NCI-H1105 treated with DMSO at 0.1 percent for 48 hours (cell line): ENCODE data around the gene PPOX.

Experiments used
- DNase-seq: peaks from one replicate; lab custom pipeline; 2025; lab: John Stamatoyannopoulos, UW

The PPOX gene

DNA sequence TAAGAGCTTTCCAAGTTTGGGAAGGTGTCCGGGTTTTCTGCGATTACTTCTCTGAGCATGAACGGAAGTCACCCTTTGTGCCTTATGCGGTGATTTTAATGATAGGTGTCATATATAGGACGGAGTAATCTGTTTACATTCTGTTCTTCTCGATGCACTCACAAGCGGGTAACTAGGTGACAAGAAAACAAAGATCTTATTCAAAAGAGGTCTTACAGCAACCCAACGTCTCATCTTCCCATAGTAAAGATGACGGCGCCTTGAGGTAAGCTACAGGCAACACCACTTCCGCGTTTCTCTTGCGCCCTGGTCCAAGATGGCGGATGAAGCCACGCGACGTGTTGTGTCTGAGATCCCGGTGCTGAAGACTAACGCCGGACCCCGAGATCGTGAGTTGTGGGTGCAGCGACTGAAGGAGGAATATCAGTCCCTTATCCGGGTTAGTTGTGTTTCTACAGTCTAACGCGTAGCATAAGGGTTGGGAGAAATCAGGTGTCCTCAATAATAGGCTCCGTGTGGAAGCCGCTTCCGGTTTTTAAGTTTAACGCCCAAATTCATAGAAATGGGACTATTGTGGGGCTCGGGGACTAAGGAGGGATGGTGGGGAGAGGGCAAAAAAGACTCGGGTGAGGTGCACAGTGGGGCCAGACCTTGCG, 12.4 kb upstream of the PPOX start, which contains the start of gene UFC1:
TSS of gene UFC1 (plus strand) at position 297 of the 656 bp plus-strand sequence. CDS start at position 317, 20 bp downstream.
- DNase-seq, result peak; percentile 93

DNA sequence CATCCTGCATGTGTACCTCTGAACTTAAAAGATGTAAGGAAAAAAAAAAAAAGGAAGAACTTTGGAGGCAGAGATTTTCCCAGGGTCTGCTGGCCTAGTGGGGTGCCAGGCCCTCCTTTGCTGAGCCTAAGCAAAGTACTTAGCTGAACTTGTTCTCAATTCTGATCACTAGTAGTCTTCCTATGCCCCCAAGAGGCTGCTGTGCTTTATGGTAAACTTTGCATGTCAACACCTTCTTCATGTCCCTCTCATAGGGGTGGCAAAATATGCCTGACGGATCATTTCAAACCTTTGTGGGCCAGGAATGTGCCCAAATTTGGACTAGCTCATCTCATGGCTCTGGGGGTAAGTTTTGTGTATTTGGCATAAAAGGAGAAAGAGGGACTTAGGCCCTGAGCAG, 8.4 kb upstream of the PPOX start:
- DNase-seq, result no peak

- DNase-seq, result no peak
Measured at GRCh38 chr1:161158316-161159010, 7.8 kb upstream of the PPOX start.

- DNase-seq, result peak; percentile 91
Measured at GRCh38 chr1:161159087-161159912, 6.9 kb upstream of the PPOX start, which contains the start of gene USP21. Gene USP21, plus strand, starts transcription at chr1:161159500. Its CDS starts 1,141 bp downstream, at chr1:161160641.

- no peak for DNase-seq
Measured at GRCh38 chr1:161159913-161160243, 6.3 kb upstream of the PPOX start.

DNA sequence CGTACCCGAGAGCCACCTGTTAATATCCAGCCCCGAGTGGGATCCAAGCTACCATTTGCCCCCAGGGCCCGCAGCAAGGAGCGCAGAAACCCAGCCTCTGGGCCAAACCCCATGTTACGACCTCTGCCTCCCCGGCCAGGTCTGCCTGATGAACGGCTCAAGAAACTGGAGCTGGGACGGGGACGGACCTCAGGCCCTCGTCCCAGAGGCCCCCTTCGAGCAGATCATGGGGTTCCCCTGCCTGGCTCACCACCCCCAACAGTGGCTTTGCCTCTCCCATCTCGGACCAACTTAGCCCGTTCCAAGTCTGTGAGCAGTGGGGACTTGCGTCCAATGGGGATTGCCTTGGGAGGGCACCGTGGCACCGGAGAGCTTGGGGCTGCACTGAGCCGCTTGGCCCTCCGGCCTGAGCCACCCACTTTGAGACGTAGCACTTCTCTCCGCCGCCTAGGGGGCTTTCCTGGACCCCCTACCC, 5.5 kb upstream of the PPOX start:
- no peak for DNase-seq

- DNase-seq, result no peak
Measured at GRCh38 chr1:161161652-161162051, 4.6 kb upstream of the PPOX start.

GRCh38 chr1:161162052-161162451, 4.2 kb upstream of the PPOX start:
- no peak for DNase-seq

GRCh38 chr1:161162806-161163205, 3.4 kb upstream of the PPOX start:
- DNase-seq, result no peak

- no peak for DNase-seq
Measured at GRCh38 chr1:161163793-161164192, 2.4 kb upstream of the PPOX start.

GRCh38 chr1:161164901-161165610, 1.2 kb upstream of the PPOX start:
- no peak for DNase-seq

- peak; percentile 33 for DNase-seq
Measured at GRCh38 chr1:161166669-161167548, 683 bp downstream of the PPOX start.

GRCh38 chr1:161168906-161169305, 2.7 kb downstream of the PPOX start:
- DNase-seq, result no peak

DNA sequence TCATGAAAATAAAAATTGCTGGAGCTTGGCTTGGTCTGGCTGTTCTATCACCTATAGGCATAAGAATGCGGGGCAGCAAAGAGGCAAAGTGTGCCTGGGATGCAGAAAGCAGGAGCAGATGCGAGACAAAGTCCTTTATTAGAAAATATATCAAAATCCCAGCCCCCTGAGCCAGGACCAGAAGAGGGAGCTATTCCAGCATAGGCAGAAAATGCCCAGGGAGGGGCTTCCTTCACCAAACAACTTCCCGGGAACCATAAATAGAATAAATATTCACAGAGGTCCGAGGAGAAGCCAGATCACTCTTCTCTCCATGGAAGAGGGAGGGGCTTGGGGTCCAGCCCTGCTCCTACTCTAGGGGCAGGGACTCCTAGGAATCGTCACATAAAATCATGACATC, 5.0 kb downstream of the PPOX start:
- DNase-seq, result no peak

DNA sequence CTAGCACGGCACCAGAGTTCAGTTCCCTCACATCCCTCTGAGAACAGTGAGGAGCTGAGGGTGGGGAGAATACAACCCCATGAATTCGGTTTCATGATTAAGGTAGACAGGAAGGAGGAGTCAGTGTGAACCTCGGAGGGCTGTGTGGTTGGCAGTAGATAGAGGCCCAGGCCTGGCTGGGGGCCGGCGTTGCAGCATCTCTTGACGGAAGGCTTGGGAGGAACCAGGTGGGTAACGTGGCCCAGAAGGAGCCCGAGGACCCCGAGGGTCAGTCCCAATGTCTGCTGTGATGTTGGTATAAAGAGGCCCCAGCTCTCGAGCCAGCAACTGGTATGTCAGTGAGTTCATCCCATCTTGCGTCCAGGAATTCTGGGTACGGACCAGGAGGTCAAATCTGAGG, 5.5 kb downstream of the PPOX start:
- no peak for DNase-seq

- DNase-seq, result no peak
Measured at GRCh38 chr1:161172349-161172748, 6.1 kb downstream of the PPOX start.

DNA sequence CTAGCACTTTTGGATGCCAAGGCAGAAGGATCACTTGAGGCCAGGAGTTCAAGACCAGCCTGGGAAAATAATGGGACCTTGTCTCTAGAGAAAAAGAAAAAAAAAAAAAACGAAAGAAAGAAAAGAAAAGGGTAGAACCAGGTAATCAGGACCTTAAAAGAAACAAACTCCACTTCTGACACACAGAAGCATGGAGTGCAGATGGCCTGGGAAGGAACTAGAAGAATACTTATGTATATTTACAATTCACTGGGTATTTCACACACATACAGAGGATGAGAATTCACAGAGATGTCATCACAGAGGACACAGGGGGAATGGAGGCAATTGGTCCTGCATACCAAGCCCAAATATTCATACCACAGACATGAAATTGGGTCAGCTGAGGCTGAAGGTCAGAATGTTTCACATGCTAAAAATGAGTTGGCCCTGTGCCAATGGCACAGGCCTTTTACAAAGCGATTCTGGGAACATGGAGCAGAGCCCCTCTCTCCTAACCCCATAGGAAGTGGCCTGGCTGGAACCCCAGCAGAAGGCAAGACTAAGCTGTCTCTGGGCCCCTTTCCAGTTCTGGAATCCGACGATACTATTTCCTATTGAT, 6.7 kb downstream of the PPOX start:
- DNase-seq, result no peak

DNA sequence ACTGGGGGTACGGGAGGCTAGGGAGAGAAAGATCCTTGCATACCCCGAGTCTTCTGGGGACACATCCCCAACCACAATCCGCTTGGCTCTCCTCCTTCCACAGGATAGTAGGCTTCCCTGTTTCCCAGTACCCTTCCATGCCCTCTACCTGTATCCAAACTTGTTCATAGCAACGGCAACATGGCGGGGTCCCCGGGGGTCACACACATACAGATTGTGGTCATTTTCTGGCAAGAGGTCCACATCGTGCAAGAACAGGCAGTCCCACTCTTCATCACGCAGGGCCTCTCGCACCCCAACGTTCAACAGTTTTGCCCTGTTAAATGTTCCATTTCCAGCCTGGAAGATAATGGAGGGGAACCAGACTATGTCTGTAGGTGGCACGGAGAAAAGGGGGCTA, 7.5 kb downstream of the PPOX start:
- no peak for DNase-seq

GRCh38 chr1:161174911-161175310, 8.7 kb downstream of the PPOX start:
- DNase-seq, result no peak

DNA sequence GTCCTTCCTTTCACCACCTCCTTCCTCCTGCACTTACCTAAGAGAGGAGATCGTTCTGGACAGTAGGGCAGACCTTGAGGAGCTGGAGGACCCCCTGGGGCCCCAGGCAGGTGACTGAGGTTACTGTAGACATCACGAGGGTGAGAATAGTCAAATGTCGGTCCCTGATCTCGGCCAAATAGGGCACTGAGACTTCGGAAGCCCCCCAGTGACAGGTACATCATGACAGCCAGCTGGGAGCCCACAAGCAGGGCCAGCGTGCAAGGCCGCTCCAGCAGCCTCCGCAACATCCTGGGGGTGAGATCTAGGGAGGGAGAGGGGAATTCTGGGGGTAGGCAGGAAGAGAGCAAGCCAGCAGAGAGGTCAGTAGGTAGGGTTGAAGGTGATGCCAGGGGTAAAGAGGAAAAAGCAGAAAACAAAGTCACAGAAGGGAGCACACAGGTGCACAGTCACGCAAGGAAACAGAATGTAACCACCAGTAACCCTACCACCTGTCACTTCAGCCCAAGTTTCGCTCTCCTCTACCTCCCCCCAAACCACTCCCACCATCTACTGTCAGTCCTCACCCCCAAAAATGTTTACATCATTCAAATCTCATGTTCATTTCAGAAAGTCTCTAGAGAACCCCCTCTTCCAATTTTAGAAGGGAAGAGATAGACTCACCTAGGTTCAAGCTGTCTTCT, 9.7 kb downstream of the PPOX start:
- DNase-seq, result no peak
